ENCODE data around the gene TMEM18.

DNA sequence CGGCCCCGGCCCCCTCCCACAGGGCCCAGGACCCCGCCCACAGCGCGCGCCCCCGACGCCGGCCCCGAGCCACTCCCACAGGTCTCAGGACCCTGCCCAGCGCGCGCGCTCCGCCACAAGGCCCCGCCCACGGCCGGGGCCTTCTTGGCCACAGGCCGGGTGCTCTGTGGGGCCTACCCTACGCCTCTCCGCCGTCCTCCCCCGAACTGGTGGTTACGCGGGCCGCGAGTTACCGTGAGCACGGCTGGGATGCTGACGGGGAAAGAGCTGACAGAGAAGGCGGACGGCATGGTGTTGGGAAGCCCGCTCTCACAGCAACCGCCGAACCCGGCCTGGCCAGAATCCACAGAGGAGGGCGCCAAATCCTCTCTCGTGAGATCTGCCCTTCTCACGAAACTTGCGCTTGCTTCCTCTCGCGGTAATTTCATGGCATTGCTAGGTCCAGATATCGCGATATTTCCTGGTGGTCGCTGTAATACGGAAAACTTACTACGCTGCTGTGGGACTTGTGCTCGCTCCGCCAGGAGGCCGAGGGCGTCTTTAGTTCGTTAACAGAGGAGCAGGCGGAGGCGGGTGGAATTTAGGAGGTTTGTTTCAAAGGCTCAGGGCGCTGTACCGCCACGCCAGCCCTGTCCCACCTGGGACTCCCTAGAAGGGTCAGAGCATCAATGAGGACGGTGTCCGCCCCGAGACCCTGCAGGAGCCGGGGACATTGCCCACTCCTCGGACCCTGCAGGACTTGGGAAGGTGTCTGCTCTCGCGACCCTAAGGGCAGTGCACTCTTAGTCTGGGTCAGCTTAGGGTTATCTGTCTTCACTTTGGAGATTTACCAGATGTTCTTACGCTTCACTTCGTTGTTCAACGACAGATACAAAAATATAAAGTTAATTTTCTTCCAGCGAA is at the start of gene TMEM18:
- TF ChIP-seq EP300 (IDR thresholded peaks at IDR 0.05) (no peak), POLR2AphosphoS5 (IDR thresholded peaks at IDR 0.05) (peak; percentile 89 to 99)
- TF ChIP-seq, protein P1, sequence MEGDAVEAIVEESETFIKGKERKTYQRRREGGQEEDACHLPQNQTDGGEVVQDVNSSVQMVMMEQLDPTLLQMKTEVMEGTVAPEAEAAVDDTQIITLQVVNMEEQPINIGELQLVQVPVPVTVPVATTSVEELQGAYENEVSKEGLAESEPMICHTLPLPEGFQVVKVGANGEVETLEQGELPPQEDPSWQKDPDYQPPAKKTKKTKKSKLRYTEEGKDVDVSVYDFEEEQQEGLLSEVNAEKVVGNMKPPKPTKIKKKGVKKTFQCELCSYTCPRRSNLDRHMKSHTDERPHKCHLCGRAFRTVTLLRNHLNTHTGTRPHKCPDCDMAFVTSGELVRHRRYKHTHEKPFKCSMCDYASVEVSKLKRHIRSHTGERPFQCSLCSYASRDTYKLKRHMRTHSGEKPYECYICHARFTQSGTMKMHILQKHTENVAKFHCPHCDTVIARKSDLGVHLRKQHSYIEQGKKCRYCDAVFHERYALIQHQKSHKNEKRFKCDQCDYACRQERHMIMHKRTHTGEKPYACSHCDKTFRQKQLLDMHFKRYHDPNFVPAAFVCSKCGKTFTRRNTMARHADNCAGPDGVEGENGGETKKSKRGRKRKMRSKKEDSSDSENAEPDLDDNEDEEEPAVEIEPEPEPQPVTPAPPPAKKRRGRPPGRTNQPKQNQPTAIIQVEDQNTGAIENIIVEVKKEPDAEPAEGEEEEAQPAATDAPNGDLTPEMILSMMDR (IDR thresholded peaks at IDR 0.05): peak in 2 of 3 experiments; percentile 22 to 32

Measured in esophagus muscularis mucosa (tissue), 4 donors.